Measurements from ENCODE around the gene PCDH9. TPM values are rescaled to one million over a fixed set of nuclear protein-coding genes. Genes with fewer than 3 reads are reported as not detected.

Gene PCDH9
- total and polyA plus RNA-seq, 8 donors, result 0.46 to 3.8 (median 1.5) TPM

GRCh38 chr13:66477816-66478215 is 752.3 kb downstream of the PCDH9 start:
- intact Hi-C loops (cut with DNase I), result no loop called here
- no peak for DNase-seq
- Histone ChIP-seq H3K27ac (no peak overlapping the region), H3K4me3 (no peak overlapping the region), H3K4me1 (no peaks in the 10 kb centered on the region), H3K36me3 (no peaks in the 10 kb centered on the region), H3K9me3 (no peaks in the 10 kb centered on the region), H3K27me3 (no peaks in the 10 kb centered on the region)
- FAIRE-seq, result no peak
- no peak for ATAC-seq
- WGBS, 2 donors, result 62 to 77% methylated on average over 4 of the region's 4 CpGs
- TF ChIP-seq, protein P1, sequence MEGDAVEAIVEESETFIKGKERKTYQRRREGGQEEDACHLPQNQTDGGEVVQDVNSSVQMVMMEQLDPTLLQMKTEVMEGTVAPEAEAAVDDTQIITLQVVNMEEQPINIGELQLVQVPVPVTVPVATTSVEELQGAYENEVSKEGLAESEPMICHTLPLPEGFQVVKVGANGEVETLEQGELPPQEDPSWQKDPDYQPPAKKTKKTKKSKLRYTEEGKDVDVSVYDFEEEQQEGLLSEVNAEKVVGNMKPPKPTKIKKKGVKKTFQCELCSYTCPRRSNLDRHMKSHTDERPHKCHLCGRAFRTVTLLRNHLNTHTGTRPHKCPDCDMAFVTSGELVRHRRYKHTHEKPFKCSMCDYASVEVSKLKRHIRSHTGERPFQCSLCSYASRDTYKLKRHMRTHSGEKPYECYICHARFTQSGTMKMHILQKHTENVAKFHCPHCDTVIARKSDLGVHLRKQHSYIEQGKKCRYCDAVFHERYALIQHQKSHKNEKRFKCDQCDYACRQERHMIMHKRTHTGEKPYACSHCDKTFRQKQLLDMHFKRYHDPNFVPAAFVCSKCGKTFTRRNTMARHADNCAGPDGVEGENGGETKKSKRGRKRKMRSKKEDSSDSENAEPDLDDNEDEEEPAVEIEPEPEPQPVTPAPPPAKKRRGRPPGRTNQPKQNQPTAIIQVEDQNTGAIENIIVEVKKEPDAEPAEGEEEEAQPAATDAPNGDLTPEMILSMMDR (IDR thresholded peaks at IDR 0.05), result no peak

GRCh38 chr13:66475061-66475460 is 755.1 kb downstream of the PCDH9 start:
- DNase-seq (no peak), ATAC-seq (no peak), FAIRE-seq (no peak)
- Histone ChIP-seq H3K9me3 (no peaks in the 10 kb centered on the region), H3K4me3 (no peak overlapping the region), H3K27me3 (no peaks in the 10 kb centered on the region), H3K27ac (no peak overlapping the region), H3K36me3 (no peaks in the 10 kb centered on the region), H3K4me1 (no peaks in the 10 kb centered on the region)
- TF ChIP-seq, protein P1 (IDR thresholded peaks at IDR 0.05), result no peak
- intact Hi-C loops (cut with DNase I), result no loop called here

DNA sequence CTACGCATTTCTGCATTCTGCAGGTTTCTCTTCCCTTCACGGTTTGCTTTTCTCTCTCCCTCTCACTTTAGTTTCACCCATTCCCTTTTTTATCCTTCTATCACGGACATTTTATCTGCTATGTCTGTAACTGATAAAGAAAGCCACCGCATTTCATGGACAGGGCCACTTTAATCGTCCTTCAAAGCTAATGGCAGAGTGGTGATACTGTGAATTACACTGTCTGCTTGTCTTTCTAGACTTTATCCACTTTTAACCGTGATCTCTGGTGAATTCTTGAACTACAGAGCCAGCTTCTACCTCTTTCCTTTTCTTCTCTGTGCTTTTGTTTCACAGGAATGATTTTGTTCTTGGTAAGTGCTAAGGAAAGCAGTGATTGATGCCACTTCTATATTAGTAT is 760.4 kb downstream of the PCDH9 start:
- WGBS, 2 donors, result 34 to 44% methylated on average over 6 of the region's 6 CpGs
- Histone ChIP-seq H3K9me3 (no peaks in the 10 kb centered on the region), H3K4me1 (no peaks in the 10 kb centered on the region), H3K36me3 (no peaks in the 10 kb centered on the region), H3K27me3 (no peaks in the 10 kb centered on the region), H3K27ac (no peak overlapping the region), H3K4me3 (no peak overlapping the region)
- ATAC-seq (no peak), DNase-seq (no peak), FAIRE-seq (no peak)
- TF ChIP-seq, protein P1 (IDR thresholded peaks at IDR 0.05), result no peak
- intact Hi-C loops (cut with DNase I), result no loop called here

GRCh38 chr13:66468656-66469055 is 761.5 kb downstream of the PCDH9 start:
- ATAC-seq, result no peak
- intact Hi-C loops (cut with DNase I), result no loop called here
- H3K27me3 ChIP-seq, result no peaks in the 10 kb centered on the region
- no peak for DNase-seq
- no peak overlapping the region for H3K27ac ChIP-seq
- no peak for FAIRE-seq
- no peaks in the 10 kb centered on the region for H3K36me3 ChIP-seq
- TF ChIP-seq, protein P1 (IDR thresholded peaks at IDR 0.05), result no peak
- H3K9me3 ChIP-seq, result no peaks in the 10 kb centered on the region
- no peaks in the 10 kb centered on the region for H3K4me1 ChIP-seq
- H3K4me3 ChIP-seq, result no peak overlapping the region

GRCh38 chr13:66462187-66462586 is 767.9 kb downstream of the PCDH9 start:
- DNase-seq, result no peak
- intact Hi-C loops (cut with DNase I), result no loop called here
- H3K36me3 ChIP-seq, result no peaks in the 10 kb centered on the region
- no peak overlapping the region for H3K4me3 ChIP-seq
- H3K27ac ChIP-seq, result no peak overlapping the region
- TF ChIP-seq, protein P1 (IDR thresholded peaks at IDR 0.05), result no peak
- no peak for FAIRE-seq
- no peaks in the 10 kb centered on the region for H3K9me3 ChIP-seq
- no peaks in the 10 kb centered on the region for H3K4me1 ChIP-seq
- WGBS, 2 donors, result 61 to 66% methylated on average over 3 of the region's 3 CpGs
- ATAC-seq, result no peak
- H3K27me3 ChIP-seq, result no peaks in the 10 kb centered on the region
